BLaER1 treated with 17β-estradiol and CSF1 and Interleukin-3, amounts not matched to agents 10 nM and 100 nM (cell line): ENCODE data around the gene PPP3CA.

Experiments used
- H3K27ac ChIP-seq, 11 experiments: shearing (Covaris generic); formaldehyde crosslinking; 2 replicates each; pipeline ENCODE4 v1.8.1; 2022
- H3K27me3 ChIP-seq, 11 experiments: shearing (Covaris generic); formaldehyde crosslinking; 2 replicates each; pipeline ENCODE4 v1.8.1; 2022
- H3K36me3 ChIP-seq, 11 experiments: shearing (Covaris generic); formaldehyde crosslinking; 2 replicates each; pipeline ENCODE4 v1.8.1; 2022
- H3K4me1 ChIP-seq, 10 experiments: shearing (Covaris generic); formaldehyde crosslinking; 2 replicates each; pipeline ENCODE4 v1.8.1; 2022
- H3K4me2 ChIP-seq, 11 experiments: shearing (Covaris generic); formaldehyde crosslinking; 2 replicates each; pipeline ENCODE4 v1.8.1; 2022
- H3K4me3 ChIP-seq, 10 experiments: shearing (Covaris generic); formaldehyde crosslinking; 2 replicates each; pipeline ENCODE4 v1.8.1; 2022
- H3K9ac ChIP-seq, 11 experiments: shearing (Covaris generic); formaldehyde crosslinking; 2 replicates each; pipeline ENCODE4 v1.8.1; 2022
- H3K9me3 ChIP-seq, 11 experiments: shearing (Covaris generic); formaldehyde crosslinking; replicated peaks in 1 of 11; 2 replicates each; pipeline ENCODE4 v1.8.1; 2022
- H4K20me1 ChIP-seq, 11 experiments: shearing (Covaris generic); formaldehyde crosslinking; 2 replicates each; pipeline ENCODE4 v1.8.1; 2022
- Cebpa-rat ChIP-seq, 11 experiments: shearing (Covaris generic); IDR thresholded peaks; 2 replicates each; pipeline ENCODE4 v1.8.1; 2022

PPP3CA gene

GRCh38 chr4:101089168-101089567 lies 258.2 kb downstream of the PPP3CA start:
- Histone ChIP-seq H3K27ac (no peak overlapping the region), H3K27me3 (no peaks in the 10 kb centered on the region), H3K4me2 (no peak overlapping the region), H3K9ac (no peak overlapping the region), H3K36me3 (peaks cover 11 to 49% (median 24%) of the 10 kb centered on the region in 11 experiments; a peak in 19 of 22 replicates), H3K4me1 (peaks cover 10 to 17% (median 13%) of the 10 kb centered on the region in 10 experiments; a peak in 19 of 20 replicates), H3K4me3 (no peak overlapping the region), H3K9me3 (peaks cover 0 to 10% (median 4%) of the 10 kb centered on the region in 11 experiments; a peak in 5 of 22 replicates), H4K20me1 (no peaks in the 10 kb centered on the region; a peak in 2 of 22 replicates)
- no peak for TF ChIP-seq Cebpa-rat (IDR thresholded peaks at IDR 0.05)

GRCh38 chr4:101086801-101087586 lies 260.3 kb downstream of the PPP3CA start:
- H3K9me3 ChIP-seq: no peaks in the 10 kb centered on the region
- H3K4me2 ChIP-seq: no peak overlapping the region
- no peaks in the 10 kb centered on the region for H3K27me3 ChIP-seq
- H3K4me3 ChIP-seq: no peak overlapping the region
- TF ChIP-seq Cebpa-rat (IDR thresholded peaks at IDR 0.05): no peak
- 0 out of 22 replicates have a peak overlapping the region, but pooled peaks of 1 of the 11 experiments have one; percentile 32 for H3K27ac ChIP-seq
- H3K9ac ChIP-seq: no peak overlapping the region
- no peaks in the 10 kb centered on the region; a peak in 1 of 22 replicates for H4K20me1 ChIP-seq
- peaks cover 3 to 41% (median 20%) of the 10 kb centered on the region in 11 experiments; a peak in 21 of 22 replicates for H3K36me3 ChIP-seq
- H3K4me1 ChIP-seq: peaks cover 10 to 31% (median 14%) of the 10 kb centered on the region in 10 experiments; a peak in 19 of 20 replicates

GRCh38 chr4:101083131-101083530 lies 264.2 kb downstream of the PPP3CA start:
- Histone ChIP-seq H3K27me3 (no peaks in the 10 kb centered on the region), H3K4me2 (no peak overlapping the region), H3K4me3 (no peak overlapping the region), H4K20me1 (no peaks in the 10 kb centered on the region; a peak in 1 of 22 replicates), H3K4me1 (peaks cover 10 to 31% (median 14%) of the 10 kb centered on the region in 10 experiments; a peak in 19 of 20 replicates), H3K9me3 (no peaks in the 10 kb centered on the region), H3K27ac (no peak overlapping the region), H3K36me3 (peaks cover 13 to 72% (median 43%) of the 10 kb centered on the region in 11 experiments; a peak in 21 of 22 replicates), H3K9ac (no peak overlapping the region)
- no peak for TF ChIP-seq Cebpa-rat (IDR thresholded peaks at IDR 0.05)

- H4K20me1 ChIP-seq: no peaks in the 10 kb centered on the region; a peak in 2 of 22 replicates
- no peak overlapping the region for H3K4me3 ChIP-seq
- no peak overlapping the region for H3K9ac ChIP-seq
- H3K4me1 ChIP-seq: peaks cover 10 to 31% (median 14%) of the 10 kb centered on the region in 10 experiments; a peak in 19 of 20 replicates
- H3K9me3 ChIP-seq: no peaks in the 10 kb centered on the region
- peaks cover 13 to 64% (median 41%) of the 10 kb centered on the region in 11 experiments; a peak in 21 of 22 replicates for H3K36me3 ChIP-seq
- H3K4me2 ChIP-seq: no peak overlapping the region
- no peak for TF ChIP-seq Cebpa-rat (IDR thresholded peaks at IDR 0.05)
- no peaks in the 10 kb centered on the region for H3K27me3 ChIP-seq
- no peak overlapping the region for H3K27ac ChIP-seq
Observed at GRCh38 chr4:101081695-101082369, 265.5 kb downstream of the PPP3CA start.

GRCh38 chr4:101081166-101081565 lies 266.2 kb downstream of the PPP3CA start:
- H3K27me3 ChIP-seq: no peaks in the 10 kb centered on the region
- TF ChIP-seq Cebpa-rat (IDR thresholded peaks at IDR 0.05): no peak
- no peak overlapping the region for H3K9ac ChIP-seq
- H3K27ac ChIP-seq: no peak overlapping the region
- H3K4me3 ChIP-seq: no peak overlapping the region
- H3K4me2 ChIP-seq: no peak overlapping the region
- H3K4me1 ChIP-seq: peaks cover 10 to 33% (median 14%) of the 10 kb centered on the region in 10 experiments; a peak in 19 of 20 replicates
- peaks cover 13 to 67% (median 36%) of the 10 kb centered on the region in 11 experiments; a peak in 21 of 22 replicates for H3K36me3 ChIP-seq
- H3K9me3 ChIP-seq: no peaks in the 10 kb centered on the region
- H4K20me1 ChIP-seq: no peaks in the 10 kb centered on the region; a peak in 1 of 22 replicates

- H3K9ac ChIP-seq: no peak overlapping the region
- no peaks in the 10 kb centered on the region for H3K27me3 ChIP-seq
- H3K4me1 ChIP-seq: peaks cover 0 to 22% (median 0%) of the 10 kb centered on the region in 10 experiments; a peak in 7 of 20 replicates
- TF ChIP-seq Cebpa-rat (IDR thresholded peaks at IDR 0.05): no peak
- no peaks in the 10 kb centered on the region; a peak in 1 of 22 replicates for H4K20me1 ChIP-seq
- no peak overlapping the region for H3K4me3 ChIP-seq
- no peaks in the 10 kb centered on the region for H3K9me3 ChIP-seq
- peaks cover 24 to 89% (median 46%) of the 10 kb centered on the region in 11 experiments for H3K36me3 ChIP-seq
- H3K27ac ChIP-seq: no peak overlapping the region
- H3K4me2 ChIP-seq: no peak overlapping the region
Observed at GRCh38 chr4:101078950-101079349, 268.4 kb downstream of the PPP3CA start.

GRCh38 chr4:101076032-101076431 lies 271.3 kb downstream of the PPP3CA start:
- H3K9me3 ChIP-seq: no peaks in the 10 kb centered on the region
- H4K20me1 ChIP-seq: no peaks in the 10 kb centered on the region; a peak in 1 of 22 replicates
- no peak overlapping the region for H3K9ac ChIP-seq
- no peak for TF ChIP-seq Cebpa-rat (IDR thresholded peaks at IDR 0.05)
- peaks cover 23 to 93% (median 43%) of the 10 kb centered on the region in 11 experiments; a peak in 21 of 22 replicates for H3K36me3 ChIP-seq
- H3K27me3 ChIP-seq: no peaks in the 10 kb centered on the region
- H3K27ac ChIP-seq: no peak overlapping the region; a peak in 1 of 22 replicates
- H3K4me3 ChIP-seq: no peak overlapping the region
- peaks cover 0 to 10% (median 0%) of the 10 kb centered on the region in 10 experiments; a peak in 4 of 20 replicates for H3K4me1 ChIP-seq
- peak overlapping the region in 2 of 11 experiments; percentile 1 to 6; a peak in 1 of 22 replicates for H3K4me2 ChIP-seq

GRCh38 chr4:101075536-101075935 lies 271.8 kb downstream of the PPP3CA start:
- Histone ChIP-seq H3K27me3 (no peaks in the 10 kb centered on the region), H3K36me3 (peaks cover 23 to 88% (median 38%) of the 10 kb centered on the region in 11 experiments; a peak in 21 of 22 replicates), H3K9ac (no peak overlapping the region), H3K4me1 (peaks cover 0 to 10% (median 0%) of the 10 kb centered on the region in 10 experiments; a peak in 4 of 20 replicates), H3K9me3 (no peaks in the 10 kb centered on the region), H3K4me3 (no peak overlapping the region), H4K20me1 (no peaks in the 10 kb centered on the region; a peak in 1 of 22 replicates), H3K4me2 (peak overlapping the region in 2 of 11 experiments; percentile 1 to 6; a peak in 1 of 22 replicates), H3K27ac (peak overlapping the region in 1 of 11 experiments; percentile 35; a peak in 2 of 22 replicates)
- TF ChIP-seq Cebpa-rat (IDR thresholded peaks at IDR 0.05): no peak
